Heart left ventricle (tissue), 16 donors: ENCODE measurements around the gene BTBD19. TPM values are rescaled to one million over a fixed set of nuclear protein-coding genes. Genes with fewer than 3 reads are reported as not detected.

Experiments used
- ATAC-seq, 4 donors: fragments of 200-7000 bp; cut with Tn5 transposase; one replicate each; pipeline ENCODE4 v1.9.1; 2020 to 2022; ENCODE audit warnings: moderate library complexity in 4 of 4, mild to moderate bottlenecking in 3 of 4, moderate number of reproducible peaks in 1 of 4
- DNase-seq, 5 donors: peaks; one replicate each; pipeline ENCODE4 v3.0.0-alpha.2; 2020
- H3K27ac ChIP-seq, 12 donors: fragments of 200-600 bp; sonication (generic) in 4 of 12; one replicate each; pipeline versions ENCODE4 v1.5.0 to v1.8.0; 2016 to 2022; ENCODE audit warnings: mild to moderate bottlenecking in 2 of 12
- H3K27me3 ChIP-seq, 9 donors: fragments of 200-600 bp; sonication (generic) in 2 of 9; one replicate each; pipeline versions ENCODE4 v1.5.1 to v1.8.0; 2016 to 2022; ENCODE audit warnings: mild to moderate bottlenecking in 3 of 9
- H3K36me3 ChIP-seq, 9 donors: fragments of 200-600 bp; sonication (generic) in 2 of 9; one replicate each; pipeline versions ENCODE4 v1.5.0 to v1.8.0; 2018 to 2022; ENCODE audit warnings: mild to moderate bottlenecking in 2 of 9
- H3K4me1 ChIP-seq, 12 donors: fragments of 200-600 bp; sonication (generic) in 4 of 12; one replicate each; pipeline versions ENCODE4 v1.5.0 to v1.8.0; 2016 to 2022; ENCODE audit warnings: mild to moderate bottlenecking in 3 of 12
- H3K4me3 ChIP-seq, 12 donors: fragments of 200-600 bp; sonication (generic) in 4 of 12; one replicate each; pipeline versions ENCODE4 v1.5.0 to v1.8.0; 2017 to 2022; ENCODE audit warnings: mild to moderate bottlenecking in 9 of 12, moderate library complexity in 4 of 12
- H3K9me3 ChIP-seq, 12 donors: fragments of 200-600 bp; sonication (generic) in 4 of 12; one replicate each; pipeline versions ENCODE4 v1.5.0 to v1.8.0; 2016 to 2022; ENCODE audit warnings: mild to moderate bottlenecking in 1 of 12
- POLR2A ChIP-seq, 2 donors: fragments of 450-650 bp; IDR thresholded peaks; one replicate each; pipeline ENCODE4 v1.6.1; 2017; ENCODE audit warnings: antibody characterized with exemption in 2 of 2, mild to moderate bottlenecking in 2 of 2, moderate library complexity in 2 of 2
- WGBS, 4 donors: extraction: QIAGEN DNeasy Blood & Tissue Kit in 2 of 4; methylation state at CpG; one replicate each; pipeline versions ENCODE4 v1.1.5 to v1.1.7; 2013 to 2018; 5-methylcytosine and 5-hydroxymethylcytosine counted together
- intact Hi-C, 10 donors: fragments of 100-400 bp; cut with DNase I; formaldehyde crosslinking; loops; one replicate each; pipeline versions ENCODE4 v1.11.1 to v1.14.2; 2022
- polyA plus RNA-seq, 2 donors: library from polyadenylated mRNA; stranded (reverse); fragments of 200-250 nt; gene quantifications; one replicate each; pipeline ENCODE4 v1.2.3, GENCODE V29; 2013
- total RNA-seq, 9 donors: library from RNA; depleted of rRNA in 2 of 9; stranded (reverse); fragments of >200 nt in 2 of 9; fragmentation: NEBNext Ultra II Directional in 3 of 9; extraction: Animal tissue kit (Norgen Biotek cat#: 25700) in 3 of 9; gene quantifications; one replicate each; pipeline versions ENCODE4 v1.1.0 to v1.2.4, GENCODE V29; 2016 to 2023
- TF ChIP-seq, protein P1 (sequence below), 12 donors: fragments of 200-600 bp; sonication (generic) in 4 of 12; IDR thresholded peaks; one replicate each; pipeline versions ENCODE4 v1.5.0 to v1.8.0; 2018 to 2022; ENCODE audit warnings: antibody characterized with exemption in 12 of 12, mild to moderate bottlenecking in 5 of 12
- donor health status: ischemic (EF 13 %, LVEDD 7.1; RV severe dilation, severe dysfunction).
- donor health status: healthy with polysubstance abuse.
- donor health status: DM: no; HTN: yes; CAD: no.
- donor health status: DM: no; HTN: no; CAD: no.
- donor health status: ischemic (EF 25% LVEDD 6.9; RV normal size, moderate dysfunction).
- donor health status: ischemic (EF 25% LVEDD 5.7; RV mildly dilated, moderate dysfunction).
- donor health status: healthy.
- donor health status: DM: yes; HTN: yes; CAD: no.
- donor health status: ischemic (EF 35%, LVEDD 5.7; RV mildly dilated, moderate dysfunction).
- donor health status: nonischemic (EF 11% LVEDD 7.7; RV severe dilation, severe dysfunction).
- donor health status: DM: yes; HTN: yes; CAD: no.
- donor health status: PGD.
- donor health status: ischemic (EF 29% LVEDD 5.4; RV normal size, mild dysfunction).
- donor health status: nonischemic (EF 23%, LVEDD 6.1; RV moderate dilation, normal function).

BTBD19 gene
- total and polyA plus RNA-seq, 11 donors: 0.56 to 7.4 (median 2.8) TPM

DNA sequence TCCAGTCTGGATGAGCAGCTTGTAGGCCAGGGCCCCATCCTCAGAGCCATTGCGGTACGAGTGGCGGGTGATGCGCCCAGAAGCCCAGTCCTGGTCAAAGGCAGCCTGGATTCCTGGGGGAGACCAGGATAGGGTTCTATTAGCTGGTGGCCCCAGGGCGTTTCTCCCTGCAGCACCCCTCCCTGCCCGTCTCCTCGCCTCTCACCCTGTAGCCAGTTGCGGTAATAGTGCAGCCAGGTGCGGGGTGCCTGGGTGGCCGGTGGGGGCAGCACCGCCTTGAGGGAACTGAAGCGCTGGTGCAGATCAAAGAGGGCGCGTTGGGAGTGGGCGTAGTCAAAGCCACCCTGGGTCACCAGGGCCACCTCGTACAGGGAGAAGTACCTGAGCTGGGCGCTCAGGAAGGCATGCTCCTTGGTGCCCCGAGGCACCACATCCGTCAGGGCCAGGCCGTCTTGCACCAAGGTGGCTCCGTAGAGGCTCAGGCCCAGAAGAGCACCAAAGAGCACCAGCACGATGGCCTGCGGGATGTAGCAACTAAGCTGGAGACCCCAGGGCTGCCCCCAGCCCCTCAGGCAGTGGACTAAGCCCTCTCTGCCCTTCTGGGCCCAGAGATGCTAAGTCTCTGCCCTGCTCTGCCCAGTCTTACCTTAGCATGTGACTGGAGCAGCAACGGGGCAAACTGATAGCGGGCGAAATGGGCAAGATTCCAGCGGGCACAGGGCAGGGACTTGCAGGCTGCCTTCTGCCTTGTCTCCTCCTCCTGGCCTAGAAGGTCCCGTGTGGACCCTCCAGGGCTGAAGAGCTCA, 19.1 kb downstream of the BTBD19 start:
- intact Hi-C loops: loop anchor here in 1 of 10 donors (5.0 kb wide), 1 partner anchor 40 kb away; the partner anchor contains the start of gene BEST4
- Histone ChIP-seq H3K36me3 (no peaks in the 10 kb centered on the region), H3K27me3 (no peaks in the 10 kb centered on the region), H3K27ac (peak overlapping the region in 6 of 12 donors; percentile 19 to 76 (median 65)), H3K4me3 (no peak overlapping the region), H3K9me3 (no peaks in the 10 kb centered on the region), H3K4me1 (peaks cover 0 to 26% (median 6%) of the 10 kb centered on the region in 12 donors)
- DNase-seq: peak in 1 of 5 donors; percentile 30
- 87 to 91% (median 90%) methylated on average over 12 to 28 of the region's 28 CpGs for WGBS, 4 donors
- TF ChIP-seq POLR2A (IDR thresholded peaks at IDR 0.05): no peak
- TF ChIP-seq, protein P1, sequence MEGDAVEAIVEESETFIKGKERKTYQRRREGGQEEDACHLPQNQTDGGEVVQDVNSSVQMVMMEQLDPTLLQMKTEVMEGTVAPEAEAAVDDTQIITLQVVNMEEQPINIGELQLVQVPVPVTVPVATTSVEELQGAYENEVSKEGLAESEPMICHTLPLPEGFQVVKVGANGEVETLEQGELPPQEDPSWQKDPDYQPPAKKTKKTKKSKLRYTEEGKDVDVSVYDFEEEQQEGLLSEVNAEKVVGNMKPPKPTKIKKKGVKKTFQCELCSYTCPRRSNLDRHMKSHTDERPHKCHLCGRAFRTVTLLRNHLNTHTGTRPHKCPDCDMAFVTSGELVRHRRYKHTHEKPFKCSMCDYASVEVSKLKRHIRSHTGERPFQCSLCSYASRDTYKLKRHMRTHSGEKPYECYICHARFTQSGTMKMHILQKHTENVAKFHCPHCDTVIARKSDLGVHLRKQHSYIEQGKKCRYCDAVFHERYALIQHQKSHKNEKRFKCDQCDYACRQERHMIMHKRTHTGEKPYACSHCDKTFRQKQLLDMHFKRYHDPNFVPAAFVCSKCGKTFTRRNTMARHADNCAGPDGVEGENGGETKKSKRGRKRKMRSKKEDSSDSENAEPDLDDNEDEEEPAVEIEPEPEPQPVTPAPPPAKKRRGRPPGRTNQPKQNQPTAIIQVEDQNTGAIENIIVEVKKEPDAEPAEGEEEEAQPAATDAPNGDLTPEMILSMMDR (IDR thresholded peaks at IDR 0.05): no peak
- peak in 1 of 4 donors; percentile 2 for ATAC-seq

DNA sequence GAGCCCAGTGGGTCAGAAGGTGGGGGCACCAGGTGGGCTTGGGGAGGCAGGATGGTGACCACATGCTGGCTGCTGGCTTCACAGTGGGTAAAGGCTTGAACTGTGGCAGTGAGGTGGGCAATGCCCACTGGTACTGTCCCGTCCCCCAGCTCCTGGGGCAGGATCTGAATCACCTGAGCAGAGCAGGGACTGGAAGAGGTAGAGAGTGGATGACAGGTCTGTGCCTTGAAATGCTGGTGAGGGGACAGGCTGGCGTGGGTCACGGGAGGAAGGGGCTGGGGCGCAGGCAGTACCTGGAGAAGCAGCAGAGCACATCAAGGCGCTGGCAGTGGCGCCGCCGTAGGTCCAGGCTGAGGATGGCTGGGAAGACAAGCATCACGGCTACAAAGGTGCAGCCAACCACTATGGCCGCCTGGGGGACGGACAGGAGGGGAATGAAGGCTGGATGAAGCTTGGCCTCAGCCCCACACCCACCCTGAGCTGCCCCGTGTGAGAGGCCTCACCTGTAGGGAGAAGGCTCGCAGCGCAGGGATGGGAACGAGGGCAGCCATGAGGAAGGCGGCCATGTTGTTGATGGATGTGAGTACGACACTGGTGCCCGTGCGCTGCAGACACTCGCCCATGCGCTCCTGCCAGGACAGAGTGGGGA, 19.8 kb downstream of the BTBD19 start:
- intact Hi-C loops: loop anchor here in 1 of 10 donors (5.0 kb wide), 1 partner anchor 41 kb away; the partner anchor contains the start of gene BEST4
- Histone ChIP-seq H3K4me3 (no peak overlapping the region), H3K36me3 (no peaks in the 10 kb centered on the region), H3K4me1 (peaks cover 0 to 26% (median 6%) of the 10 kb centered on the region in 12 donors), H3K27me3 (no peaks in the 10 kb centered on the region), H3K27ac (no peak overlapping the region), H3K9me3 (no peaks in the 10 kb centered on the region)
- TF ChIP-seq, protein P1 (IDR thresholded peaks at IDR 0.05): no peak
- TF ChIP-seq POLR2A (IDR thresholded peaks at IDR 0.05): no peak
- ATAC-seq (no peak), DNase-seq (peak in 1 of 5 donors; percentile 20)
- WGBS, 4 donors: 92 to 96% (median 95%) methylated on average over 21 of the region's 21 CpGs

DNA sequence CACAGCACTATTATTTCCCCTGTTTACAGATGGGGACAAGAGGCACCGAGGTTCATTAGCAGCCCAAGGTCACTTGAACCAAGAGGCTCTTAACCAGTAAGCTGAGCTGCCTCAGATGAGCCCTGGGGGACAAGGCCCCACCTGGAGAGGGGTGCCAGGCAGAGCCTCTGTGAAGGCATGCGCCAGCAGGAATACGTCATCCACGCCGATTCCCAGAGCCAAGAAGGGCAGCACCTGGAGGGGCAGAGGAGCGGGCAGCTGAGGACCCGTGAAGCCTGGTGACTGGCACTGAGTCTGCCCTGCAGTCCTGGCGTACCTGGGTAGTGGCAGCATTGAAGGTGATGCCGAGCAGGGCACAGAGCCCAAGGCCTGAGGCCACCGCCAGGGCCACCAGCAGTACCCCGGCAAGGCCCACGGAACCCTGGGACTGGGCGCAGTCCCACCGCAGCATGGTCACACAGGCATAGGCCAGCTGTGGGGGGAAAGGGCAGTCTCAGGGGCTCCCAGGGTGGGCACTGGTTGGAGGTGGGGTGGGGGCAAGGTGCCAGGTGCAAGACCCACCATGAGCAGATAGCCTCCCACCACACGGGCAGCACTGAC, 20.6 kb downstream of the BTBD19 start:
- WGBS, 4 donors: 95 to 97% (median 96%) methylated on average over 11 to 15 of the region's 15 CpGs
- Histone ChIP-seq H3K27ac (no peak overlapping the region), H3K36me3 (no peaks in the 10 kb centered on the region), H3K9me3 (no peaks in the 10 kb centered on the region), H3K4me3 (no peak overlapping the region), H3K4me1 (peaks cover 0 to 26% (median 6%) of the 10 kb centered on the region in 12 donors), H3K27me3 (no peaks in the 10 kb centered on the region)
- intact Hi-C loops: loop anchor here in 1 of 10 donors (5.0 kb wide), 1 partner anchor 42 kb away; the partner anchor contains the start of gene BEST4
- TF ChIP-seq, protein P1 (IDR thresholded peaks at IDR 0.05): no peak
- no peak for TF ChIP-seq POLR2A (IDR thresholded peaks at IDR 0.05)
- DNase-seq (peak in 1 of 5 donors; percentile 18), ATAC-seq (no peak)
